Eye (tissue), 1 donor: ENCODE results near the gene PLEKHA8.

Source experiments
- DNase-seq: peaks from one replicate; pipeline ENCODE4 v3.0.0-alpha.2; 2015

Gene PLEKHA8

DNA sequence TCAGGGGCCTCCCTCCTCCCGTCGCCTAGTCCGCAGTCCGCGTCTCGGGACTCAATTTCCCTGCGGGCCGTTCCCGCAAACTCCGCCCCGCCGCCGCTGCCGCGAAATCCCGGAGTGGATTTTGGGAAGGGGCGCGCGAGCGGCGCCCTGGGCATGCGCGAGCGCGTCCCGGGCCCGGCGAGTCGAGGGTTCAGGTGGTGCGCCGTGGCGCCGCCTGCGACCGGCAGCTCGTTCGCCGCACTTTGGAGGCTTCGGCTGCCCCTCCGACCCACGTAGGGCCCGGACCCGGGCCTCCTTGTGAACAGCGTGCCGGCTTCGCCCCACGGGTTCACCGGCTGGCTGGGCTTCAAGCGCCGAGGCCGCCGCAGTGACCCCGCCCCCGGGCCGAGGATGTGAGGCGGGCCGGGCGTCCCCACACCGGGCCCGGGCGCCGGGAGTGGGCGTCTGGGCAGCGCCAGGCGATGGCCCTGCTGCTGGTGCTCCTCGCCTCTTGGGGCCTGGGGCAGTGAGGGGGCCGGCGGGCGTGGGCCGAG lies at the start of gene PLEKHA8:
TSS of gene PLEKHA8 (plus strand) at position 197 of the 533 bp plus-strand sequence. CDS start 351 bp downstream, outside the sequence.
- peak; percentile 97 for DNase-seq

DNA sequence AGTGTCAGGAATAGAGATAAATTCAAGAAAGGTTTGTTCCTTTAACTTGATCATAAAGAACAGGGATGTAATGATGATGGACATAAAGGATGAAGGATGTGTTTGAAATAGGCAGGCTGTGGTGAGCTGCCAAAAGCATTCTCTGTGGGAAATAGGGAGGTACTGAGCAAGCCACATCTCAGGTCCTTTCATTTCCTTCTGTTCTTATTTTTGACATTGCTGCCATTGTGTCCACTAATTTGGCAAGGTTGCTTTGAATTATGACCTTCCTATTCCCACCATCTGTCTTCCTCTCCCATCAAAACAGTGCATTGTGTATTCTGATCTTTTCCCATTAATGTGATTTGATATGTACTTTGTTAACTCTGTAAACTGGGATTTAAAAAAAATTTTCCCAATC lies 48.1 kb upstream of the PLEKHA8 start:
- DNase-seq = no peak

- DNase-seq = no peak
Observed at GRCh38 chr7:29987083-29987482, 41.1 kb upstream of the PLEKHA8 start.

GRCh38 chr7:29987811-29988317 lies 40.3 kb upstream of the PLEKHA8 start:
- peak; percentile 82 for DNase-seq

- DNase-seq = peak; percentile 92
Observed at GRCh38 chr7:29988424-29989256, 39.6 kb upstream of the PLEKHA8 start.

- DNase-seq = peak; percentile 80
Observed at GRCh38 chr7:29989257-29989995, 38.8 kb upstream of the PLEKHA8 start, which contains the start of gene SCRN1. Gene SCRN1 (minus strand): TSS chr7:29989801. CDS start chr7:29969067, 20,734 bp downstream.

GRCh38 chr7:29990931-29991330 lies 37.3 kb upstream of the PLEKHA8 start:
- no peak for DNase-seq

DNA sequence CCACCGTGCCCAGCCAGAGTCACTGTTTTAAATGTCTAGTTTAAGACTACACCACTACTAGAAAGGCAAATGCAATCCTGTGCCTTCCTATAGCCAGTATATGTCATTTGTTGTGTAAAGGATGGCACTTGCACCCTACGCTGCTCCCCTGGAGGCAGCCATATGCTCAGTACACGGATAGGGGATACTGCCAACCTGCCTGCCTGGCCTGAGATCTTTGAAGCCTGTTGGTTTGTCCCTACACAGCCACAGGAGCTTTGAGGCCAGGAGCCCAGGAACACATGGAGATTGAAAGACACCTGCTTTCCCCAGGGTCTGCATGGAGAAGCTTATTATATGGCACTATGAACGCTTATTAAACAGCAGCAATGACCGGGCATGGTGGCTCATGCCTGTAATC lies 36.3 kb upstream of the PLEKHA8 start:
- no peak for DNase-seq

DNA sequence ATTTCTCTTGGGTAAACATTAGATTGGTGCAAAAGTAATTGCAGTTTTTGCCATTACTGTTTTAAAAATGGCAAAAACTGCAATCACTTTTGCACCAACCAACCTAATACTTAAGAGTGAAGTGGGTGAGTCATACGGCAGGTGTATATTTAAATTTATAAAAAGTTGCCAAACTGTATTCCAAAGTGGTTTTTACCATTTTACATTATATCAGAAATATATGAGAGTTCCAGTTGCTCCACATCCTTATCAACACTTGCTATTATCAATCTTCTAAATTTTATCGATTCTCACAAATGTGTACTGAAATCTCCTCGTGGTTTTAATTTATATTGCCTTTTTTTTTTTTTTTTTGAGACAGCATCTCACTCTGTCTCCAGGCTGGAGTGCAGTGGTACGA lies 35.1 kb upstream of the PLEKHA8 start:
- no peak for DNase-seq

DNA sequence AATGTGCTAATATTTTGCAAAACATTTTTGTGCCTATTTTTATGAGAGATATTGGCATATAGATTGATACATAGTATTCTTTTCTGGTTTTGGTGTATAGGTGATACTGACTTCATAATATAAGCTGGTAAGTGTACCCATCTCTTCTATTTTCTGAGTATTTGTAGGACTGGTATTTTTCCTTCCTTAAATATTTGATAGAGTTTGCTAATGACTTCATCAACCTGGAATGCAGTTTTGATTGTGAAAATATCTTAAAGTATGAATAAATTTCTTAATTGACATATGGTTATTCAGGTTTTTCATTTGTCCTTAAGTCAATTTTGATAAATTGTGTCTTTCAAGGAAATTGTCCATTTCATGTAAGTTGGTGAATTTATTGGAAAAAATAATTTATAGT lies 32.6 kb upstream of the PLEKHA8 start:
- no peak for DNase-seq

DNA sequence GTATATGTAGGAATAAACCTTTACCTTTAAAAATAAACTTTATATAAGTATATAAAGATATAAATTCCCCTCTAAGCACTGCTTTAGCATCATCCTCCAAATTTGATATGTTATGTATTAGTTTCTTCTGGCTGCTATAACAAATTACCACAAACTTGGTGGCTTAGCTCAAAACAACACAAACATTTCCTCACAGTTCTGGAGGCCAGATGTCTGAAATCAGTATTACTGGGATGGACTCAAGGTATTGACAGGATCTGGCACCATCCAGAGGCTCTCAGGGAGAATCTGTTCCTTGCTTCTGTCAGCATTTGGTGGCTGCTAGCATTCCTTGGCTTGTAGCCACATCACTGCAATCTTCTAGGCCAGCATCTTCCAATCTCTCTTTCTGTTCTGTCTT lies 31.9 kb upstream of the PLEKHA8 start:
- DNase-seq = no peak

GRCh38 chr7:29998489-29998888 lies 29.7 kb upstream of the PLEKHA8 start:
- no peak for DNase-seq

GRCh38 chr7:30001998-30002397 lies 26.2 kb upstream of the PLEKHA8 start:
- no peak for DNase-seq

DNA sequence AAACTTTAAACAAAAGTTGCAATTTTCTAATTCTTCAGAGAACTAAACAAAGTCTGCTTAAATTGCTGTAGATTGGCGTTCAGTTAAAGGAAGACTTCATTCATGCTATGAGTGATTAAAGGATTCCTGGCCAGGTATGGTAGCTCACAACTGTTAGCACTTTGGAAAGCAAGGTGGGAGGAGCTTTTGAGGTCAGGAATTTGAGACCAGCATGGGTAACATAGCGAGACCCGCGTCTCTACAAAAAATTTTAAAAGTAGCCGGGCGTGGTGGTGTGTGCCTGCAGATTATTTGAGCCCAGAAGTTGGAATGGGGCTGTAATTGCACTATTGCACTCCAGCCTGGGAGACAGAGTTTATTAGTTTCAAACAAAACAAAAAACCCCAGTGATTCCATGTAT lies 25.1 kb upstream of the PLEKHA8 start:
- no peak for DNase-seq

DNA sequence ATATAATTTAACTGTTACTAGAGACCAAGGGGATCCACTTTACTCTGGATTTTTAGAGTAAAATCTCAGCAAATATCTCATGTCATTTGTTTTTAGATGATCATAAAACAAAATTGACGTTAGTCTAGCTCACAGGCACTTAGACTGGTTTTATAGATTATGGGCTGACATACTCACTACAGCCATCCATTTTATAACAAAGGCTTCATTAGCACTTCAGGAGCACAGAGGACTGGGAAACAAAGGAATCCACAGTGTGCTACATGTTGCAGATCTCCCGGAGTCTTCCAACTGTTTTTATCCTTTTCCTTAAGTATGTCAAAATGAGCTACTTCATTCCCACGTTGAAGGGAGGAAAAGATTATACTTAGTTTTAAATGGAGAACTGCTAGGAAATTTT lies 22.7 kb upstream of the PLEKHA8 start:
- peak; percentile 45 for DNase-seq

- DNase-seq = no peak
Observed at GRCh38 chr7:30010021-30010420, 18.2 kb upstream of the PLEKHA8 start.

- no peak for DNase-seq
Observed at GRCh38 chr7:30012757-30013156, 15.5 kb upstream of the PLEKHA8 start.

- DNase-seq = no peak
Observed at GRCh38 chr7:30018451-30018850, 9.8 kb upstream of the PLEKHA8 start.

GRCh38 chr7:30019387-30019786 lies 8.8 kb upstream of the PLEKHA8 start:
- no peak for DNase-seq

GRCh38 chr7:30019960-30020359 lies 8.3 kb upstream of the PLEKHA8 start:
- no peak for DNase-seq

- DNase-seq = no peak
Observed at GRCh38 chr7:30020535-30020934, 7.7 kb upstream of the PLEKHA8 start.

GRCh38 chr7:30022991-30023390 lies 5.2 kb upstream of the PLEKHA8 start:
- DNase-seq = no peak

- DNase-seq = no peak
Observed at GRCh38 chr7:30023524-30023923, 4.7 kb upstream of the PLEKHA8 start.
